Smooth muscle cell (in vitro differentiated cells): ENCODE results near the gene ADAM8. TPM values are rescaled to one million over a fixed set of nuclear protein-coding genes. Genes with fewer than 3 reads are reported as not detected.

Source experiments
- DNase-seq: peaks from one replicate; lab custom pipeline; 2025; ENCODE audit not compliant: unreplicated experiment; lab: John Stamatoyannopoulos, UW
- H2AFZ ChIP-seq: fragments of 200-600 bp; sonication (generic); 2 replicates; pipeline ENCODE4 v1.6.0; 2016; ENCODE audit warnings: antibody characterized with exemption, low read depth, mild to moderate bottlenecking
- H3F3A ChIP-seq: fragments of 200-600 bp; sonication (generic); 2 replicates; pipeline ENCODE4 v1.6.0; 2017; ENCODE audit warnings: antibody characterized with exemption, low read depth
- H3K27ac ChIP-seq: fragments of 200-600 bp; sonication (generic); 2 replicates; pipeline ENCODE4 v1.5.1; 2016; ENCODE audit warnings: low read depth, mild to moderate bottlenecking
- H3K27me3 ChIP-seq: fragments of 200-600 bp; sonication (generic); 2 replicates; pipeline ENCODE4 v1.6.1; 2016; ENCODE audit warnings: low read depth, mild to moderate bottlenecking
- H3K36me3 ChIP-seq: fragments of 200-600 bp; sonication (generic); 2 replicates; pipeline ENCODE4 v1.5.1; 2016; ENCODE audit warnings: low read depth
- H3K4me1 ChIP-seq: fragments of 200-600 bp; sonication (generic); 2 replicates; pipeline ENCODE4 v1.5.1; 2016; ENCODE audit warnings: low read depth
- H3K4me2 ChIP-seq: fragments of 200-600 bp; sonication (generic); 2 replicates; pipeline ENCODE4 v1.6.0; 2016; ENCODE audit warnings: mild to moderate bottlenecking
- H3K4me3 ChIP-seq: fragments of 200-600 bp; sonication (generic); 2 replicates; pipeline ENCODE4 v1.5.1; 2016; ENCODE audit warnings: mild to moderate bottlenecking
- H3K79me2 ChIP-seq: fragments of 200-600 bp; sonication (generic); 2 replicates; pipeline ENCODE4 v1.6.0; 2016; ENCODE audit warnings: low read depth, mild to moderate bottlenecking
- H3K9ac ChIP-seq: fragments of 200-600 bp; sonication (generic); 2 replicates; pipeline ENCODE4 v1.6.0; 2016; ENCODE audit warnings: low read depth
- H3K9me3 ChIP-seq: fragments of 200-600 bp; sonication (generic); replicated peaks from 2 replicates; pipeline ENCODE4 v1.5.1; 2016; ENCODE audit warnings: low read depth
- H4K20me1 ChIP-seq: fragments of 200-600 bp; sonication (generic); 2 replicates; pipeline ENCODE4 v1.6.0; 2016; ENCODE audit warnings: low read depth
- CTCF ChIP-seq: fragments of 200-600 bp; sonication (generic); IDR thresholded peaks from 2 replicates; pipeline ENCODE4 v1.5.1; 2017; ENCODE audit warnings: borderline replicate concordance, mild to moderate bottlenecking, antibody characterized with exemption; ENCODE audit not compliant: insufficient read depth, poor library complexity, severe bottlenecking
- WGBS: methylation state at CpG from one replicate; pipeline ENCODE4 v1.1.7; 2016; ENCODE audit warnings: low lambda C conversion rate; 5-methylcytosine and 5-hydroxymethylcytosine counted together
- polyA plus RNA-seq: library from polyadenylated mRNA; unstranded; fragments of >200 nt; fragmentation: Nextera tagmentation; extraction: Ambion mirVana; gene quantifications from 2 replicates; pipeline ENCODE4 v1.2.1, GENCODE V29; 2016
- total RNA-seq: library from RNA; depleted of rRNA; stranded (reverse); fragments of >200 nt; gene quantifications from 2 replicates; pipeline ENCODE4 v1.2.3, GENCODE V29; 2014

ADAM8 gene
- total and polyA plus RNA-seq, 2 experiments from 2014 or later: 0.36 to 0.70 TPM

GRCh38 chr10:133298466-133298865 lies 21.8 kb upstream of the ADAM8 start:
- no peak for DNase-seq
- WGBS: 95% methylated on average over 14 of the region's 14 CpGs
- H3K4me1 ChIP-seq: no peaks in the 10 kb centered on the region
- H3K27me3 ChIP-seq: no peaks in the 10 kb centered on the region
- peaks cover 27% of the 10 kb centered on the region for H4K20me1 ChIP-seq
- TF ChIP-seq CTCF: no peak
- H3K9ac ChIP-seq: no peak overlapping the region
- peaks cover 11% of the 10 kb centered on the region for H3K79me2 ChIP-seq
- H3K9me3 ChIP-seq: no peaks in the 10 kb centered on the region
- H3K4me3 ChIP-seq: no peak overlapping the region
- no peak overlapping the region for H3K4me2 ChIP-seq
- no peak overlapping the region for H2AFZ ChIP-seq
- H3F3A ChIP-seq: no peaks in the 10 kb centered on the region
- peaks cover 5% of the 10 kb centered on the region for H3K36me3 ChIP-seq
- H3K27ac ChIP-seq: no peak overlapping the region

GRCh38 chr10:133297504-133297903 lies 20.8 kb upstream of the ADAM8 start:
- Histone ChIP-seq H3K27ac (no peak overlapping the region), H3K79me2 (peaks cover 1% of the 10 kb centered on the region), H3K36me3 (peaks cover 5% of the 10 kb centered on the region), H3K4me2 (no peak overlapping the region), H4K20me1 (peaks cover 18% of the 10 kb centered on the region), H3K4me3 (no peak overlapping the region), H3F3A (no peaks in the 10 kb centered on the region), H3K4me1 (no peaks in the 10 kb centered on the region), H2AFZ (no peak overlapping the region), H3K9ac (no peak overlapping the region), H3K9me3 (no peaks in the 10 kb centered on the region), H3K27me3 (no peaks in the 10 kb centered on the region)
- WGBS: 98% methylated on average over 10 of the region's 10 CpGs
- no peak for DNase-seq
- no peak for TF ChIP-seq CTCF

- Histone ChIP-seq H3K27ac (no peak overlapping the region), H3K9me3 (no peaks in the 10 kb centered on the region), H3K36me3 (peaks cover 7% of the 10 kb centered on the region), H4K20me1 (peaks cover 2% of the 10 kb centered on the region), H3K27me3 (no peaks in the 10 kb centered on the region), H3K4me1 (no peaks in the 10 kb centered on the region), H3K9ac (no peak overlapping the region), H3K4me3 (no peak overlapping the region), H3K4me2 (no peak overlapping the region), H3F3A (no peaks in the 10 kb centered on the region), H2AFZ (no peak overlapping the region), H3K79me2 (no peaks in the 10 kb centered on the region)
- DNase-seq: no peak
- no peak for TF ChIP-seq CTCF
- WGBS: 96% methylated on average over 42 of the region's 42 CpGs
Observed at GRCh38 chr10:133295426-133296320, 19.0 kb upstream of the ADAM8 start.
